HG03159 (cell line): Measurements from ENCODE around the gene PRRT1B.

Experiments
- ATAC-seq: cut with Tn5 transposase; IDR thresholded peaks from one replicate; pipeline ENCODE4 v1.9.1; 2021; ENCODE audit warnings: mild to moderate bottlenecking, moderate library complexity; ENCODE audit not compliant: unreplicated experiment

PRRT1B gene

DNA sequence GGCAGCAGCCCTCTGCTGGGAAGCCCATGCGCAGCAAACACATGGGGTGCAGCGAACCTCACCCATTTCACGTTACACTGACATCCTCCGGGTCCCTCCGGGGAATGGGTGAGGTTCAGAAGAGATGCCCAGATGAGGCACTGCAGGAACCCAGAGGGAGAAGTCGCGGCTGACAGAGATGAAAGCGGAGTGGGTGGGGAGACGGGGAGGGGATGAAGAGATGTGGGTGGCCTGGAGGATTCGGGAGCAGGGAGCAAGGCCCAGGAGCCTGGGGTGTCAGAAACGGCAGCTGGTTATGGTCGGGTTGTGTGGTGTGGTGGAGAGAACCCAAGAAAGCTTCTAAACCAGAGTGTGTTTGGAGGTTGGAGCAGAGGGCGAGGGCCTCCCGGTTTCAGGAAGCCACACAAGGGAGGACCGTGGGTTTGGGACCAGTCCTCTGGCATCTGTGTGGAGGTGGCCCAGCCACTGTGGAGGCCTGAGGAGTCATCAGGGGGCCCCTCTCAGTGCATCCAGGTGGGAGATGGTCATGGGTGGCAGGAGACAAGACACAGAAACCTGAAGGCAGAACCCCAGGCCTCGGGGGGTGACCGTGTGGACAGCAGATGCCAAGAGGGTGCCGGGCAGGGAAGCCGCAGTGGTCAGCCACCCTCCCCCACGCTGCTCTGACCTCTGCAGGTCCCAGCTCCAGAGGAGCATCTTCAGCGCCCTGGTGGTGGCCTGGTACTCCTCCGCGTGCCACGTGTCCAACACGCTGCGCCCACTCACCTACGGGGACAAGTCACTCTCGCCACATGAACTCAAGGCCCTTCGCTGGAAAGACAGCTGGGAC, 22.9 kb upstream of the PRRT1B start:
- no peak for ATAC-seq

DNA sequence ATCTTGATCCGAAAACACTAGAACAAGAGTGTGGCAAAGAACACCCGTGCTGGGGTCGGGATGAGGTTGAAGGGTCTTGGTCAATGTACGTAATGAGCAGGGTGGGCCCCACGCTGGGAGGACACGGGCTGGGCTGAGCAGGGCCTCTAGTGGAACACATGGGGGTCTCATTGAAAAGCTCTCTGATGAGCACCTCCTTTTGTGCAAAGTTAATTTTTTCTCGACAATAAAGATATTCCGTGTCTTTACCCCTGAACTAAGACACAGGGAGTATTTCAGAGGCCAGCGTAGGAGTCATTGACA, 22.3 kb upstream of the PRRT1B start:
- ATAC-seq = no peak

DNA sequence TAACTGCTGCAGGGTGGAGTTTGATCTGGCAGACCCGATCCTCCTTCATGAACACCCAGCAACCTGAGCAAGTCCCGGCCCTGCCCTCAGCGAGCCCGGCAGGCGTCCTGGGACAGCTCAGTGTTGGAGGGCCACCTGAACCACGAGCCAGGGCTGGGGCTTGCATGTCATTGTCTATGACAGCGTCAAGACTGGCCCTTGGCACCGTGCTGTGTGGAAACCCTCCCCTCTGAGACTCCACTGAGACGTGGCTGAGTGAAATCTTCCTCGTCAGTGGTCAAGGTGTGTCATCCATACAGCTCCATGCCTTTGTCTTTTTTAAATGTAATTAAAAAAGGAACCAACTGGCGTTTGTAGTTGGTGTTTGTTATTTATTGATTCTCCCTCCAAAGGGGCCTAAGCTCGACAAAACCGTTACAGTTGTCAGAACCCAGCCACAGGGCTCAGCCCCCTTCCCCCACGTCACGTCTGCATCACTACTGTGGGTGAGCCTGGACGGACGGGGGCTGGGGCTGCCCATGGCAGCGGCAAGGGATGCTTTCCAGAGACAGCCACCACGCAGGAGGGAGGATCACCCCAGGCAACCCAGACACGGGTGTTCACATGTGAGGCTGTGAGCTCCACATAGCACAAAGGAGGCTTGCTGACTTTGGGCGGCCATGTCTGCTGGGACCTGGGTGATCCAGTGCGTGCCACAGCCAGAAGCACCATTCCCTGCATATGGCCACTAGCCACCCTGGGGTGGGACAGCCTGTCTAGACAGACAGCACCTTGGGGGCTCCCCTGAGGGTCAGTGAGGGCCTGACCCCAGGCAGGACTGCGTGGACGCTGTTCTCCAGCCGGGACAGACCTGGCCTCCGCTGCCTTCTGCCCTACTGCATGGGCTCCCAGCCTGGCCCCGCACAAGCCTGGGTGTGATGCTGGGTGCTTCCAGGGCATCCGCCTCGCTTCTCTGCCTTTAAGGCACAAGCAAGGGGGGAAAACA, 21.6 kb upstream of the PRRT1B start:
- ATAC-seq = no peak

DNA sequence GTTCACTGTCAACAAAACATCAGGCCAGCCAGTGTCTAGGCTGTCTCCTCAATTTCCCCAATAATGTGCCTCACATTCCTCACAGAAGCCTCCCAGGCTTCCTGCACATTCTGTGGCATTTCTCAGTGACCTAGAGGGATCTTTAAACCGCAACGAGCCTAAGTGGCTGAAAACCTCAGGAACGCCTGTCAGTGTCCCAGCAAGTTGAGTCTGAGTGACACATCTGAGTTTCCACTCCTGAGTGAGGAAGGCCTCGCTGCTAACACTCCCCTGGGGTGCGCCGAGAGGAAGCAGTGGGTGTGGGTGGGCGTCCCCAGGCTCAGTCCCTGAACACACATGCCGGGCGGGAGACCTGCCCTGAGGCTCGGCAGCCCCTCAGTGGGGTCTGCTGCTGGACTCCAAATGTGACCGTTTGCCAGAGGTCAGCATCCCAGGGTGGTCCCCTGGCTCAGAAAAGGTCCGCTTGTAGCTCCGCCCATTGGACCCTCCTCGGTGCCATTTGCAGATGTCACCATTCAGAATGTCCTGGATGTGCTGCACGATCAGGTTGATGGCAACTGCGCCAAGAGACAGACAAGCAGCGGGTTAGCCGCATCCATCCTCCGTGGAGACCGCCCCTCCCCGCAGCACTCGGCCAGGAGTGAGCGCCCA, 20.5 kb upstream of the PRRT1B start:
- no peak for ATAC-seq

DNA sequence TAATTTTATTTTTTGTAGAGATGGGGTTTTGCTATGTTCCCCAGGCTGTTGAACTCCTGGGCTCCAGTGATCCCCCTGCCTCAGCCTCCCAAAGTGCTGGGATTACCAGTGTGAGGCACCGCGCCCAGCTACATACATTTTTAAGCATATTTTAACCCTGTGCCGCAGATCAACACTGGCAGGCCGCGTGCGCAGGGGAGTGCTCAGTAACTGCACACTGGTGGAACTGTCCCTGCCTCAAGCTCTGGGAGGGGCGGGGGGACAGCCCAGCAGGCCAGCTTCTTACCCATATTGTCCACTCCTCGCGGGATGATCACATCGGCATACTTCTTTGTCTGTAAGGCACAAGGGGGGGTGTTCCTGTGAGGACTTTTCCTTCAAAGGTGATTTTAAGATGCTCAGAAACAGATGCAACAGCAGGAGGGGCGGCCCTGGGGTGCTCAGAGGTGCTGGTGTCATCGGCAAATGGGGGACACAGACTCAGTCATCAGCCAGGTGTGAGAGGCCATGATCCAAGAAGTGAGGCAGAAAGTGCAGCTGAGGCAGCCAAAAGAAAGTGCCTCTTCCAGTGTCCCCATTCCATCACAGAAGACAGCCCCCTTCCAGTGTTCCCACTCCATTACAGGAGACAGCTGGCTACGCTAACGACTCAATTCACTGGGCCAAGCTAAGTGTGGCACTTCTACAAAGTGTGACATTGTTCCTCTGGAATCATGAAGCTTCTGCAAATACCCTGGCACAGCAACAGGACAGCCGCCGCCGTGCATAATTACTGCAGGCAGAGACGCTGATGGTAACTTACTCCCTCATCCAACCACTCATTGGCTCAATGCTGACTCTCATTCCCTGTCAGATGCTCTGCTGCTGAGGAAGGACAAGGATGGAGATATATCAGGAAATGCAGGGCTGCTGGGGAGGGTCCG, 19.4 kb upstream of the PRRT1B start:
- ATAC-seq = no peak

DNA sequence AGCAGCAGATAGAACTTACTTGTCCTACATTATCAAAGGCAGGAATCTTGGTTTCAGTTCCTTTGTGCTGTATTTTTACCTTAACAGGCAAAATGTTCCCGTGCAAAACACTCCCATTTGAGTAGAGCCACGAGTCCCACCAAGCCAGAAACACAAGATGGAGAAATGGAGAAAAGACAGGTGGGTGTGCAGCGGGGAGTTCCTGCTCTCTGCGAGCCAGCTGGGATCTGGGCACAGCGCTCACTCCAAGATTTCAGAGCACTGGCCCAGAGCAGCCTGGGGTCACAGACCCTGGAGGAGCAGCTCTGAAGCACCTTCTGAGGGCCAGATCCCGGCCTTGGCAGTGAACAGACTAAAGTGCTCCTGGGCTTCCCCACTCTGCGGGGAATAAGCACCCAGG, 17.1 kb upstream of the PRRT1B start:
- ATAC-seq = no peak

DNA sequence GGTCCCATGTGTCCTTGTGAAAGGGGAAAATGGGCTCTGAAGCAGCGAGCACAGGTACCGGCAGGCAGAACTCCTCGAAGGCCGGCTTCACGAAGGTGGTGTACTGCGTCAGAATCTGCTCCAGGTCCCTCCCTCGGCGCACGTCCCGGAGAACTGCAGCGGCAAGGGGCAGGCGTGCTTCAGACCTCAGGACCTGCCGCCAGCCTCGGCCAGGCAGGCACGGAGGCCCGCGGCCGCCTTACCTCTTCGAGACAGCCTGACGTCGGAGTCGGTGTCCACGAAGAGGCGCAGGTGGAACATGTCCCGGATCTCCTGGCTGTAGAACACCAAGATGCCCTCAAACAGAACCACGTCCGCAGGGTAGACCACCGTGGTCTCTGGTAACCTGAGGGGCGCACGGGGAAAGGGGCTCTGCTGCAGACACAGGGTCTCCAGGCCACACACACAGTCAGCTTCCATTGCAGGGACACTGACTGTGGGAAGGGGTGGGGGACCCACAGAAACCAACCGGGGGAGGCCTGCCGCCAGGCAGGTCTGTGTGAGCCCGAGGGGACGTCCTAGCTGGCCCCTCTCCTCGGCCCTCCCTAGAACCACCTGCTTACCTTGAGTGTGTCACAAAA, 16.3 kb upstream of the PRRT1B start:
- ATAC-seq = no peak

DNA sequence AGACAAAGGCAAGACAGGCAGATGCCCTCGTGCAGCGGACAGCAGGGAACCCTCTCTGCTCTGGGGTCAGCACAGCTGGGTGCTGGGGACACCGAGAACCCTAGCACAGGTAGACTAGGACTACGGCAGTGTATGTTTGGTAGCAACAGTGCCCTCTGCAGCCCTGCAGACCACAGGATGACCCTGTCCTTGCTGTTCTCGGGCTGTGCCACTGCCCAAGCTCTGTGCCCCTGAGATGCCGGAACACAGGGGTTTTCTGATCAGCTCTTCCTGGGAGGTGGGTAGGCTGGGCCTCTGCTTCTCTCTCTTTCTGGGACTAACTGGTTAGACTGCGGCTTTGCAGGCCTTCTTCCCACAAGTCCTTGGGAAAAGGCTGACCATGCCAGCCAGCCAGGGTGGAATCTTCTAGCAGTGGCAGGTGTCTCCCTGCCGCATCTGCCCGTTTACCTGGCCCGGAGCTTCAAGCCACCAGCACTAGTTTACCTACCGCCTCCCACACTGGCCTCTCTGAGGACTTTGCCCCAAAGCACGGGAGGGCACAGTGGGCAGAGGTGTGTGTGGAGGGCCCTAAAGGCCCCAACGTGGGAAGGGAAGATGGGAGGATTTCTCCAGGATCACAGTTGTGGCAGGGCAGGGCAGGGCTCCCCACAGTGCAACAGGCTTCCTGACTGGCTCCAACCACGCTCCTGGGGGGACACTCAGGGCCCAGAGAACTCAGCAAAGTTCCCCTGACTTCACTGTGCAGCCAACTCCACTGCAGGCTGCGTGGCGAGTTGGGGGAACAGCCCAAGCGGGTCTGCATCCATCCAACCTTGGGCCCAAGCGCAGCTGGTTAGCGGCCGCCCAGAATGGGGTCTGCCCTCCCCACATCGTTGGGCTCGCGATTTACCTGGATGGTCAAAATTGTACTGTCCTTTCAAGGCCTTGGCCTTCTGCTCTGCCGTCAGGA, 15.5 kb upstream of the PRRT1B start:
- no peak for ATAC-seq

DNA sequence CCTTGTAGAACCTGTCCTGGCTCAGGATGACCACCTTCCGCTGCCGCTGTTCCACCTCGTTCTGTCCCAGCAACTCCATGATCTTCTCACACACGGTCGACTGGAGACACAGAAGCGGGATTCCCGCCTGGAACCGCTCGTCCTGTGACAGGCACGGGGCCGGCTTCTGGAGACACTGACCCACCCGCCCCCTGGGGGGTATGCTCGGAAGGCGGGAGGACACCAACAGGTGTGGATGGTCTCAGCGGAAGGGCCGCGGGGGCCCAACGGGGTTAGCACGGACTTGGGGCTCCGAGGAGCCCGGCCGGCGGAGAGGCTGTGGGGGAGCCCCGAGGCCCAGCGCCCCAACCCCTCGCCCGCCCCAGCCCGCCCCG, 14.8 kb upstream of the PRRT1B start:
- ATAC-seq = peak; percentile 15

DNA sequence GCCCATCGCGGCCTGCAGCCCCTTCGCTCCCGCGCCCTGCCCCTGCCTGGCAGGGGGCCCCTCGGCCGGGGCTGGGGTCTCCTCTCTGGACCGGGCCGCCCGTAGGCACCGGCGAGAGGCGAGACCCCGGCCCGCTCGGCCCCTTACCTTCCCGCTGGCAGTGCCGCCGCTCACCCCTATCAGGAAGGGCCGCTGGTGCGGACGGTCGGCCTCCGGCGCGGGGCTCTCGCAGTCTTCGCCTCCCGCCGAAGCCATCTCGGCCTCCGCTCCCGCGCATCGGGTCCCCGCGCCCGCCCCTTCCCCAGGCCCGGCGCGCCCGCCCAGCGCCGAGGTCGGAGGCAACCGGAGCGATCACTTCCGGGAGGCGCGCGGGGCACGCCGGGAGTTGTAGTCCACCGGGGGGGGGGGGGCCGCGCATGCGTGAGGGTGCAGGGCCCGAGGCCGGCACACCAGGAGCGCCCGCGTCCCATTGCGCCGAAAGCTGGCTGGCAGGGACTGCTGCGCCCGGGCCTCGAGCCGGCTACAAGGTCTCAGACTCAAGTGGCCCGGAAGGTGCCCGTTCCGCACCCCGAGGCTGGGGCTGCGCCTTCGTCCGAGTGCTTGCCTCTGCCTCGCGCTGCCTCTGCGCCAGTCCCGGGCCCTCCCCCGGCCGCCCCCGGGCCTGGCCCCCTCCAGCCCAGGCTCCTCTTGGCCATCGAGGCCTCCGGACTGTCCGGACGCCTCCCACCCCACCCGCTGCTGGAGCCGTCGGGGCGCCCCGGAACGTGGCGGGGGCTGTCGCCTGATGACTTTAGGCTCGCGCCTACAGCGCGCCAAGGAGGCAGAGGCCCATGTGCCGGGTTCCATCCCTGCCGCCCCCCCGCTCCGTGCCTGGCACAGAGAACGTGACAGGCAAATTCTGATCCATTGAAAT, 14.1 kb upstream of the PRRT1B start, which contains the start of gene UCK1:
UCK1 (minus strand) TSS at position 344 of the 913 bp plus-strand sequence; CDS start at position 255, 89 bp downstream.
- ATAC-seq = peak; percentile 85

DNA sequence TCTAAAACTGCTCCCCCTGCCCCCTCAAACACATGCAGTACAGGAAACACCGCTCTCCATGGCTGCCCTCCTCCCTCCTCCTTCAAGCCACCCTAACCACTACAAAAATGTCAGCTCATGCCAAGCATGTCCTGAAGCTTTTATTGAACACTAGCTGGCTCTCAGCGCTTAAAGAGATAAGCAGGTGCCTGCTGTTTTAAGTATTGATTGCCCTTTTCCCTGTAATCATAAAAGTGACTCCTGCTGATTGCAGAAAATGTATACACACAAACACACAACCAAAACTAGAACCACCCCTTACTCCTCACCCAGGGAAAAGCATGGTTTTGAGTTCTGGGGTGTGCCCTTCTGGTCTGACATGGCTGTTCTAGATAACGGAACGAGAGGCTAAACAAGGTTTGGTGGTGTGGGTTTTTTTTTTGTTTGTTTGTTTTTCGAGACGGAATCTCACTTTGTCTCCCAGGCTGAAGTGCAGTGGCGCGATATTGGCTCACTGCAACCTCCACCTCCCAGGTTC, 10.5 kb upstream of the PRRT1B start:
- no peak for ATAC-seq

DNA sequence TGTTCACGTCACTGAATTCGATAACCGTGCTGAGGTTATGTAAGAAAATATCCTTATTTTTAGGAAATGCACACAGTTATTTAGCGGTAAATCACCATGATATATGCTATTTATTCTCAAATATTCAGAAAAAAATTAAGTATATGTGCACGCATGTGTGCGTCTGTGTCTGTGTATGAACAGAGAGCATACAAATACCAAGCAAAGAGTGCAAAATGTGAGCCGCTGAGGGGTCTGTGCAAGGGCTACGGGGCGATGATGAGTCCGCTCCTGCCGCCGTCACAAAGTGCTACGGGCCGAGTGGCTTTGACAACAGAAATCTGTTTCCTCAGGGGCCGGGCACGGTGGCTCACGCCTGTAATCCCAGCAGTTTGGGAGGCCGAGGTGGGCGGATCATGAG, 7.4 kb upstream of the PRRT1B start:
- no peak for ATAC-seq

DNA sequence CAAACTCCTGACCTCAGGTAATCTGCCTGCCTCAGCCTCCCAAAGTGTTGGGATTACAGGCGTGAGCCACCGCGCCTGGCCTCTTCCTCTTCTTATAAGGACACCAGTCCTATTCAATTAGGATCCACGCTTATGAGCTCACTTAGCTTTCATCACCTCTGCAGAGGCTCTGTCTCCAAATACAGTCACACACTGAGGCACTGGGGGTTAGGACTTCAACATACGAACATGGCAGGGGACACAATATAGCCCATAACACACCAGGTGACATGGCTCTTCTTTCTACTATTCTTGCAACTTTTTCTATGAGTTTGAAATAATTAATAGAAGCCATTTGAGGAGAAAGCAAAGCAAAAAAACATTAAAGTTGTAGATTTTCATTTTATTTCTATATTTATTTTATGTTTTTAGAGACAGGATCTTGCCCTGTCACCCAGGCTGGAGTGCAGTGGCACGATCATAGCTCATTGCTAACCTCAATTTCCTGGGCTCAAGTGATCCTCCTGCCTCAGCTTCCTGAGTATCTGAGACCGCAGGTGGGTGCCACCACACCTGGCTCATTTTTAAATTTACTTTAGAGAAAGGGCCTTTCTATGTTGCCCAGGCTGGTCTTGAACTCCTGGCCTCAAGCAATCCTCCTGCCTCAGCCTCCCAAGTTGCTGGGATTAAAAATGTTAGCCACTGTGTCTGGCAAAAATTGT, 6.0 kb upstream of the PRRT1B start:
- ATAC-seq = no peak

DNA sequence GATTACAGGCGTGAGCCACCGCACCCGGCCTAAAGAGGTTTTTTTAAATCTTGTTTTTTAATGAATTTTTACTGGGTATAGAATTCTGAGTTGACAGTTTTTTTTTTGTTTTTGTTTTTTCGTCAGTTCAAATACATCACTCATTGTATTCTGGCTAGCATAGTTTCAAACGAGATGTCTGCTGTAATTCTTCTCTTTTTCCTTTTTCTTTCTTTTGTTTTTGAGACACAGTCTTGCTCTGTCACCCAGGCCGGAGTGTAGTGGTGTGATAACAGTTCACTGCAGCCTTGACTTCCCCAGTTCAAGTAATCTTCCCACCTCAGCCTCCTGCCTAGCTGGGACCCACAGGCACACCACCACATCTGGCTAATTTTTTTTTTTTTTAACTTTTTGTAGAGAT, 2.2 kb upstream of the PRRT1B start:
- ATAC-seq = no peak

DNA sequence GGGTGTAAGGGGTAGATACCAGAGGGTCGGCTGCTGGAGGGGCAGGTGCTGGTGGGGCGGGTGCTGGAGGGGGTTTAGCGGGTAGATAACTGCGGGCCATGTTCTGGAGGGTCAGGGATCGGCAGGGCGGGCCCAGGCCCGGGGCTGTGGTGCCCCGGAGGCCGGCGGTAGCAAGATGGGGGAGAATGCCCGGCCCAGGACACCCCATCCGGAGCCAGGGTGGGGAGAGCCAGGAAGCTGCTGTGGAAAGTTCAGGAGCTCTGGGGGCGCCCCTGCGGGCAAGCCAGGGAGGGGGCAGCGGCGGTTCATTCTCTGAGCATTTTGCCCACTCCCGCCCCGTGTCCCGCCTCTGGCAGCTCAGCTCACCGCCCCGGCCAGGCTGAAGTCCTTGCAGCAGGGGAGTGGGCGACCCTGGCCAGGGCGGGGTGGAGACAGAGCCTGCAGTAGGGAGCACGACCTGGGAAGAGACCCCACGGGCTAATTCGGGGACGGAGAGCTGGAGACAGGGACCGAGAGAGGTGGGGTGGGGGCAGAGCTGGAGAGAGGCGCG, 538 bp downstream of the PRRT1B start:
- ATAC-seq = no peak

DNA sequence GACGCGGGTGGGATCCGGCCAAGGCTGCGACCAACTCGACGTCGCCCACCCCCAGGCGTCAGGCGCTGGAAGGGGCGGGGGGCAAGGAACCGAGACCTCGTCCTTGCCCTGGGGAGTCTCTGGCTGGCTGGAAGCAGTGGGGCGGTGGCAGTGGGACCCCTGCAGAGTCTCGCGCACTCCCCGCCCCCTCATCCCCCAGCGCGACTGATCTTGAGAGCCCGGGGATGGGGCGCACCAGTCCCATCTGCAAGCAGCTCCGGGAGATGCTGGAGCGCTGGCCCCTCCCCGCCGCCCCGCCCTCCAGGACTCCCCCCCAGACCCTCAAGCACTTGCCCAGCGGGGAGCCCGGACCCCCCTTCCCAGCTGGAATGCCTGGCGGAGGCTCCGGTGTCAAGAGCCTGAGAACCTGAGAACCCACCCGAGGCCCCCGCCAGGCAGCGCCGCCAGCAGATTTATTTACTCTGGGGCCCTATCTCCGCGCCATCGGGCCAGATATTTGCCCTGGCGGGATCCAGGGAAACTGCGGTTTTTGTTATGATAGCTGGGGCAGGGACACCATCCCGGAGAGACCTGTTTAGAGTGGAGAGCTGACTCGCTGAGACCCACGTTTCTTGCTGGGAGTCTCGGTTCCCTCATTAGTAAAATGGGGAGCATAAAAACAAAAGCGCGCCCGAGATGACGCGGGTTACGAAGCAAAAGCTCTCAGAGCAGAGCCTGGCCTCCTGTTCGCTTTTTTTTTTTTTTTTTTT, 1.2 kb downstream of the PRRT1B start:
- no peak for ATAC-seq
